22Rv1 (cell line): ENCODE data around the gene PRKAR1B.

ENCODE experiments used
- CTCF ChIP-seq: fragments of 450-650 bp; IDR thresholded peaks from 2 replicates; pipeline ENCODE4 v1.5.1; 2017; ENCODE audit warnings: mild to moderate bottlenecking
- ZFX ChIP-seq: fragments of 450-650 bp; IDR thresholded peaks from 2 replicates; pipeline ENCODE4 v1.6.1; 2017; ENCODE audit warnings: antibody characterized with exemption, borderline replicate concordance

GRCh38 chr7:561631-562373 lies 165.3 kb downstream of the PRKAR1B start:
- TF ChIP-seq CTCF (no peak), ZFX (no peak)
